ENCODE results near the gene DSG4.
A peak's percentile ranks its signal among the peaks of the same experiment; 100 is the strongest.

The DSG4 gene

DNA sequence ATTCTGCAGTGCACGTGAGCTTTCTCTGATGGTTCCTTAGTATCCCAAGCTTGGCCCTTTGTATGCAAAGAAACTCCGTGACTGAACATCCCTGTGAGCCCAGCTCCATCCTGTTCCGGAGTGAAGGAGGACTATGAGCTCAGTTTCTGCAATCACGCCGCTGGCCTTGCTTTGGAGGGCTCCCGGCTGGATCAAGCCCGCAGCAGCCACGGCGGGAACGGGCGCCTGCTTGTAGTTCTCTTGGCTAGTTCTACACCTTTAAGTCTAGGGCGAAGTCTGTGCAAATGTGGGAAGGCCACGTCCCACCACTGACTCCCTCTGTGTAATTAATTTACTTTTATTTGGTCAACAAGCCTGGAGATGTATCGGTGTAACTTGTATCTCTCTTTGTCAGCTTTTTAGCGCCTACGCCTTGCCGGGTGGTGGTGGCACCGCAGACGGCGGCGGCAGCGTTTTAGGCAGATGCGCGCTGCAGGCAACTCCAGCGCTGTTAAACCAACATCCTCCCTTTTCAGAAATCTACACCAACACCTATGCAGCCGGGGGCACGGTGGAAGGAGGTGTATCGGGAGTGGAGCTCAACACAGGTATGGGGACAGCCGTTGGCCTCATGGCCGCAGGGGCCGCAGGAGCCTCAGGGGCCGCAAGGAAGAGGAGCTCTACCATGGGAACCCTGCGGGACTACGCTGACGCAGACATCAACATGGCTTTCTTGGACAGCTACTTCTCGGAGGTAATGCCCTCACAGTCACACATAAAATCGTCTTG, 34.3 kb downstream of the DSG4 start:
- DNase-seq: no peak

DNA sequence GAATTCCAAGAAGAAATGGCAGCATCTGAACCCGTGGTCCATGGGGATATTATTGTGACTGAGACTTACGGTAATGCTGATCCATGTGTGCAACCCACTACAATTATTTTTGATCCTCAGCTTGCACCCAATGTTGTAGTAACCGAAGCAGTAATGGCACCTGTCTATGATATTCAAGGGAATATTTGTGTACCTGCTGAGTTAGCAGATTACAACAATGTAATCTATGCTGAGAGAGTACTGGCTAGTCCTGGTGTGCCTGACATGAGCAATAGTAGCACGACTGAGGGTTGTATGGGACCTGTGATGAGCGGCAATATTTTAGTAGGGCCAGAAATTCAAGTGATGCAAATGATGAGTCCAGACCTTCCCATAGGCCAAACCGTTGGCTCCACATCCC, 36.6 kb downstream of the DSG4 start:
- DNase-seq: no peak

DNA sequence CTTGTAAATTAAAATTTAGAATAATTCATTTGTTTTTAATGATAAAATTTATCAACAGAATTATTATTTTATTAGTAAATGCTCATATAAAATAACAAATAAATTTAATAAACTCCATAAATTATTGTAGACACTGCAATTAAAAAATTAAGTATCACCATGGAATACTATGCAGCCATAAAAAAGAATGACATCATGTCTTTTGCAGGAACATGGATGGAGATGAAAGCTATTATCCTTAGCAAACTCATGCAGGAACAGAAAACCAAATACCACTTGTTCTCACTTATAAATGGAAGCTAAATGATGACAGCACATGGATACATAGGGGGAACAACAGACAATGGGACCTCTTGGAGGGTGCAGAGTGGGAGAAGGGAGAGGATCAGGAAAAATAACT, 41.3 kb downstream of the DSG4 start:
- DNase-seq: no peak

DNA sequence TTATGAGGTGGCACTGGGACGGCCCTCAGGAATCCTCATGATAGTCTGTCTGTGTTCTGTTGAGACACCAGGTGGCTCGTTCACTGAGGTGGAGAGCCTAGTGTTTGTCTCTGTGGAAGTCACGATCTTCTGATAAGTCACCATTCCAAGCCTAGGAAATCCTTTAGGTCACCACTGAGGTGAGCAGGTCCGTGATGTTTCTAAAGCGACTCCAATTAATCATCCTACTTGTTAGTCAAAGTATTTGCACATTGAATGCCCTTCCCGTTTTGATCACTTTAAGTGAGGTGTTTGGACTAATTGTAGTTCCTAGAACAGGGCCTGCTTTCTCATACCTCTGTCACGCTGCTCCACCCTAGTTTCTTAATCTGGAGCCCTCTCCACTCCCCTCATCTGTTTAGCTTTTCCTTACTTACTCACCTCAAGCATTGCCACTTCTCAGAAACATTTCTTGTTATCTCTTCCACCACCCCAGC, 42.9 kb downstream of the DSG4 start:
- DNase-seq: no peak

DNA sequence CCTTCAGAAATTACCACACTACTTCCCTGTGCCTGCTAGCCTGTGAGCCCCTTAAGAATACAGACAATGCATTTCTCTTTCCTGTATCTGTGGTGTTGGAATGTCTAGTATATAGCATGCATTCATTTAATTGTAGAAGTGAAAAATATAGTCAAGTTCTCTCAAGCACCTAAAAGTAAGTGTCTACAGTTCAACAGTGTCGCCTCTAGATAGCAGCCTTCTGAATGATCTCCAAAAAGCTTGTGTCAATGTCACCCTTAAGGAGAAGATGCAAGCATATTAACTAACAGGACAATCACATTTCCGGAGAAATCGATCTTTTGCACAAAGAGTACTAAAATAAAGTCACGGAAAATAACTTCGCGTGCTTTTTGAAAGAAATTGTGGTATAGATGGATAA, 43.5 kb downstream of the DSG4 start:
- no peak for DNase-seq

DNA sequence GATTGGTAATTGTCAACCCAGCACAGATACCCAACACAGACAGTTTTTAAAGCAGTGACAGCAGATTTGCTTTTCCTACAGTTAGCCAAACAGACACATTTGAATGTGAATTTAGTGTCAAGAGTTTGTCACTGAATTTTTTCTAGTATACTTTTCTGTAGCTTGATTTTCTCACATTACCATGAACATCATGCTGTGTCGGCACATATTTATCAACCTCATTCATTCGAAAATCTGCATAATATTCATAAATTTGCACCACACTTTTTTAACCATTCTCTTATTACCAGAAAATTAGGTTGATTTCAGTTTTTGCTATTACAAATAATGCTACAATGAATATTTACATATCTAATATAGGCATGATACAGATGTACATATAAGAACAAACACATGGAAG, 43.9 kb downstream of the DSG4 start:
- no peak for DNase-seq

DNA sequence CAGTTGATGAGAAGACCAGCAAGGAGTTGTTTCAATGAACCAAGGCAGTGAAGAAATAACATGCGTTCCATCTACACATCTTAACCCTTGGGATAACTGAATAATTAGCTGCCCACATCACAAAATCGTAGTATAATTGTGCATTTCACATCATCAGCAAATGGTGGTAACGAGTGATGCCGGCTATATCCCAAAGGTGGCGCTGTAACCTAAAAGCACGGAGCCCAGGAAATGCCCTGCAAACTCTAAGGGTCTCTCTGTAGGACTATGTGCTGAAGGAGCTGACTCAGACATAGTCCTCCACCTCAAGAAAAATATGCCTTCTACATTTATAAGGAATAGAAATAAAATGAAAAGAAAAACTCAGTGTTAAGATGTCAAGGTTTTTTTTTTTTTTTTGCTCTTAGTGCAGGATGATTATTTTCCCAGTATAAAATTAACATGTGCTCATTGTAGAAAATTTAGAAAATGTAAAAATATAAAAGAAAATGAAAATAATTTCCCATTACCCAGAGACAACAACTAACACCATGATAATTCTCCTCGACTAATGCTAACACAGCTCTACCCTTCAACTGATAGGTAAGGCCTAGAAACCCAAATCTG, 47.9 kb downstream of the DSG4 start:
- DNase-seq: no peak

DNA sequence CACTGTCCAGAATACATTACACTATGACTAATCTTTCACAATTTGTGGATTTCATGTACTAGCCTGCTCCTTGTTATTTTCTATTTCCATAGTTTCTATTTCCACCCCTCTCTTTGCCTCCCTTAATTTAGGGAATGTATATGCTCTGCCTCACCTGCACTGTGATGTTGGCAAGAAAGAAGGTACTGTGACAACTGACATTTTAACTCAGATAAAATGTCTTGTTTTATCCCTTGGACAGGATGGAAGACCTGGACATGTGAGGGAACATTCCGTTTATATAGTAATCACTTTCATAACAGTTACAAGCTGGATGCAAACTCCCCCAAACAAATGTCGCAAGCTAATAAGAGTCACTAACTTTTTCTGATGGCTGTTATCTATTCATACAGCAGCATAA, 49.4 kb downstream of the DSG4 start:
- DNase-seq: no peak

DNA sequence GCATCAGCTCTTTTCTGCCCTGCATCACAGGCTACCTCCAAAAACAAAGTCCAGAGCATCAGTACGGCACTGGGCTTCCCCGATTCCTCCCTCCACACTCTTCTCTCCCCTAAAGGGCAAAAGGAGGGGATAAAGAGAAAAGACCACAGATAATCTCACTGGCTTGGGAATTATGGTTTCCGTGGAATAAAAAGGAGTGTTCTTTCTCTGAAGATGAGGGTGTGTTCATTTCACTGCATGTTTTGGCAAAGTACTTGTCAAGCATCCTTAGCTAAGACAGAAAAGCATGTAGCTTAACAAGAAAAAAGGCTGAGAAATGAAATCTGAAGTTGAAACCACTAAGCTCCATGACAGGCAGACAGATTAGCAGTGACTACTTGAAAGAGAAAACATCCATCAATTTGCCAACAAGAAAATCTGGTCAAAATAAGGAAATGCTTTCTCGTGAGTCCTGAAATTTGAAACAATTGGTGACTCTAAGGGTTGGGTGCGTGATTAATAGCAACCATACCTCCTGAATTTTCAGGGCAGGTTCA, 50.4 kb downstream of the DSG4 start:
- DNase-seq: no peak

DNA sequence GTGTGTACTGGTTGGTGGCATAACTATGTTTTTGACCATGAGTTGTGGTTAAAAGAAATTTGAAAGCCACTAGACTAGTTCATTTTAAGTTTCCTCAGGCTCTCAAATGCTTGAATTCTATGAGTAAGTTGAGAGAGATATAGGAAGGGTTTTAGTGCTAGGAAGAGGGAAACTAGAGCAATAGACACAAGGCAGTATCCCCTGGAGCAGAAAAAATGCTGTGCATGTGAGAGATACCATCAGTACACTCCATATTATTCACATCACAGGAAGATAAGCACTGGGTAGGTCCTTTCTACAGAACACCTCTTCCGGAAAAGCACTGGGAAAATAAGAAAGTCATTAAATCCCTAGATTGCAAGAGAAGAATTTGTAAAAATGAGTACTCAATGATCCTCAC, 51.6 kb downstream of the DSG4 start:
- no peak for DNase-seq

DNA sequence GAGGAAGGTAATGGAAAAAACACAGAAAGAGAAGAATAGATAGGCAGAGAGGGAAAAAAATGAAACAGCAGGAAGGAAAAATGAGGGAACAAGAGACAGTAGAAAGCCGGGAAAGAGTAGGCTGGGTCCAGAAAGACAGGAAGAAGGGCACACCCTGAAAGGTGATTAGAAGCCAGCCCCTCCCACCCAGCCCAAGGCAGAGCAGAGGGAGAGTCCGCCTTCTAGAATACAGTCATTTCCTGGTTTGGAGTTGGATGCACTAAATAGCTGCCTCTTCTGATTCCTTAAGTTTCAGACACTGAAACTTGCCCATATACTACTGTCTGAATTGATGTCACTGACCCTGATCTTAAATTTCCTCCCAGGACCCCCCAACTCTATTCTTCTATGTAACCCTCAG, 53.0 kb downstream of the DSG4 start:
- DNase-seq: peak; percentile 2

DNA sequence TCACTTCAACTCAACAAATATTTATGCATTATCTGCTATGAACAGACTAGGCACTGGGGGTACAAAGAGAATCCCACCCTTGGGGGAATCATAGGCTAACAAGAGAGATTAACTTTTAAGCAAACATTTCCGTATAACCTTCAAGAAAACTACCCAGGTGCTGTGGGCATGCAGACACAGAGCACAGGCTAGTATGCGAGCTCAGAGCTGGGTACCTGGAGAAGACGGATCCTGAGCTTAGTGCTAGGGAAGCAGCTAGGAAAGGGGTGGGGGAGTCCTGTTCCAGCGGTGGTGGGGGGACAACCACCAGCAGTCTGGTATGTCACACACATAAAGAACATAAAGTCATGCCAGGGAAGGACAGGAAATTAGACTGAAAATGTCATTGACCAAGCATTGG, 53.5 kb downstream of the DSG4 start:
- no peak for DNase-seq

DNA sequence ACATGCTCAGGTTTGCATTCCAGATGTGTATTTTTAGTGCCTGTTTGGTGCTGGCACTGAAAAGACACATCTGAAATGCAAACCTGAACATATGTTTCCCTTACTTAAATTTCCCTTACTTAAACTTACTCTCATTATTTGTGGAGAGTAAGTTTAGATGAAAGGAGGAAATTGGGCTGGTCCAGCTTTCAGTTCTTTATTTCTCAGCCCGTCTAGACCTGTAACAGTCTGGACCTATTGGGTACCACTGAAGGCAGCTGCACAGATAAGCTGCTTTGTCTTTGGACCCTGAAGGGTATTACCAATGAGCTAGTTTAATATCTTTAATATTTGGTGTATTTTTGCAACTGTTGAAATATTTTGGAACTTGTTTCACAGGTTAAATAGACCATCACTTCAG, 54.0 kb downstream of the DSG4 start:
- DNase-seq: no peak

DNA sequence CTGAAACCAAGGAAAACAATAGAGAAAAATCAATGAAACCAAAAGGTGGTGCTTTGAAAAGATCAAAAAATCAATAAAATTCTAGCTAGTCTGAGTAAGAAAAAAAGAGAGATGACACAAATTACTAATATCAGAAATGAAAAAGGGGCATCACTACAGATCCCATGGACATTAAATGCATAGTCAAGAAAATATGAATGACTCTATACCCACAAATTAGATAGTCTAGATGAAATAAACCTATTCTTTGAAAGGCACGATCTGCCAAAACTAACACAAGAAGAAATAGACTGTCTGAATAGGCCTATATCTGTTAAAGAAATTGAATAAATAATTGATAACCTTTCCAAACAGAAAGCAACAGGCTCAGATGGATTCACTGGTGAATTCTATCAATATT, 55.7 kb downstream of the DSG4 start:
- DNase-seq: no peak

DNA sequence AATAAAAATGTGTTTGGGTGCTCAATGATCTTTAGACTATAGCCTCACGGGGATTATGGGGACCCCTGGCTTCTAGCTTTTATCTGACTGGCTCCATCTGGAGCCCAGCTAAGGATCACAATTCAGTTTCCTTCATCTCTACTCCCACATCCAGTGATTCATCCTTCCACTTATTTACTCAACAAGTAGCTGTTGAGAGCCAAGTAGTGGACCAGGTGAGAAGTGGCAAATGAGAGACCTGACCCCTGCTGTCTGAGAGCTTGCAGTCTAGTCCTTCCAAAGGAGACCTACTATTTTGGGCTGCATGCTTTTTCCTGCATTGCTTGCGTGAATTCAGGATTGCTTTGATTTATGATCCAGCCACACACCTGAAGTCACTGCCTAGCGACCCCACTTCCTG, 60.2 kb downstream of the DSG4 start:
- peak; percentile 11 for DNase-seq

DNA sequence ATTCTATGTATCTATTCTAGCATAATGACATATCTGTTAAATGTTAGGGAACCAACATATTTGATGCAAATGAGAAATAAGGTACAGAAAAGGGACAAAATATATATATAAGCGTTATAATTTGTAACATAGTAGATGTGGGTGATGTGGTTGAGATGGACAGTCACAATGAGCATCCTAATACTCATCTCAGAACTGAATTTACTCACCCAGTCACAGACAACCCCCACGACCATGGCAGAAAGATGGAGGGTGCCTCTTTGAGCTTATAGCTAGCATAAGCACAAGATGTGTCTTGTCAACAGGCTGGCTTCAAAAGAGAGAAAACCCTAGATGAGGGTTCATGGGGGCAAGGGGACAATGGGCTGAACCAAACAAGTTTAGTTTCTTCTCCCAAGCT, 61.8 kb downstream of the DSG4 start:
- no peak for DNase-seq

DNA sequence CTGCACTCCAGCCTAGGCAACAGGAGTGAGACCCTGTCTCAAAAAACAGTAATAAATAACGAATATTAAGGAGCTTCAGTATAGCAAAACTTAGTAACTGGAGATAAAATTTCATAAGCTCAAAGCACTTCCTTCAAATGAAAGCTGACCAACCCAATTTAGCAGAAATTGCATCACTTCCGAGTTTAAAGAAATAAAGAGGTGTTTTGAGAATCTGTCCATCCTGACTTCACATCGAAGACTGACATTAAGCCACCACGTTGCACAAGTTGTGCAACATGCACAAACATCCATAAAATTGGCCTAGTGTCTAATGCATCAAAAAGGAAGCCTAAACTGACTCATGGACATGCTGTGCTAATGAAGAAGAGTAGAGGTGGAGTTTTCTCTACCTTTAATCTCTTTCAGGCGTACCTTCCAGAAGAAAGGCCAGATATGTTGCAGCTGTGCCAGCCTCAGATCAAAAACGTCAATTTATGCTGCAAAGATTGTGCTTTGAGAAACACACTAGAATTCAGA, 63.3 kb downstream of the DSG4 start:
- DNase-seq: no peak

DNA sequence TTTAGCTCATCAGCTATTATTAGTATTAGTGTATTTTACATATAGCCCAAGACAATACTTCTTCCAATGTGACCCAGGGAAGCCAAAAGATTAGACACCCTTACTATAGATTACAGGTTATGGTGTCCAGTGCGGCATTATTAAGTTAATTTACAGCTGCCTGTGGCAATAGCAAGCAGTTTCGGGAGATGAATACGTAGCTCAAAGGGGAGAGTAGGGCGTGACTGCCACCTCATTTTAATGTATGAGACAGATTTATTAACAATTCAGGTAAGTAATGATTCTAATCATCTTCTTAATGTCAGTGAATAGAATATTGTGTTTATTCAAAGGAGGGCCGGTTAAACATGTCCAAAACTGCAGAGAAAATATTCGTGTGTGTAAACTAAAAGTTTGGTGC, 64.2 kb downstream of the DSG4 start:
- DNase-seq: no peak

DNA sequence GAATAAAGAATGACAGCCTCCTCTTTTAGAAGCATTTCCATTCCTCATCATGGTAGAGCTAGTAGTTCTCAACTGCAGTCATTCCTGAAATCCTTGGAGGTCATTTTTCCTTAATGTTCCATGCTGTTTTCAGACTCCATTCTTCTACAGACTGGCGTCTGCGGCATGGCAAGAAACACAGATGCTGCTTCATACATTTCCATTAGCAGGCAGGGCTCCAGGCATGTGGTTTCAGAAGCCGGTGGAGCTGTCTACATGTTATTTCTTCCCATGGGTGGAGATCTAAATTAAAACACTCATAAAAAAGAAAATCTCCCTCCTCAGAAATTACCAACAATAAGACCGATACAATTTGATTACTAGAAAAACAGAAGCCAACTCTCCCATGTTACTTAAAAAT, 64.9 kb downstream of the DSG4 start:
- no peak for DNase-seq

DNA sequence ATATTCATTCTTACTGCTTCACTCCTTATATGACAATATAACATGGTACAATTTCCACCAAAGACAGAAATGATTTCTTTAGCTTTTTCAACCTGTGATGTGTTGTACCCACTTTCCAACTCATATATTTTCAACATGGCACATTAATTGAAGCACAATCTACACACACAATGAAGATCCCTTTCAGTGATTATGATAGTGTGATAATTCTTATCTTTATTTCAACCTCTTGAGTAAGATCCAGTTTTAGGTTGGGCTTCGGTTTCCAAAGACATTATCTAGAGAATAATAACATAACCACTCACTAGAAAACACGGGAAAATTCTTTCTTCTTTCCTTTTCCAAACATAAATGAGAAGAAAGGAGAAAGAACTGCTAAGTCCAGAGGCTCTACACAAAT, 67.6 kb downstream of the DSG4 start:
- DNase-seq: no peak

DNA sequence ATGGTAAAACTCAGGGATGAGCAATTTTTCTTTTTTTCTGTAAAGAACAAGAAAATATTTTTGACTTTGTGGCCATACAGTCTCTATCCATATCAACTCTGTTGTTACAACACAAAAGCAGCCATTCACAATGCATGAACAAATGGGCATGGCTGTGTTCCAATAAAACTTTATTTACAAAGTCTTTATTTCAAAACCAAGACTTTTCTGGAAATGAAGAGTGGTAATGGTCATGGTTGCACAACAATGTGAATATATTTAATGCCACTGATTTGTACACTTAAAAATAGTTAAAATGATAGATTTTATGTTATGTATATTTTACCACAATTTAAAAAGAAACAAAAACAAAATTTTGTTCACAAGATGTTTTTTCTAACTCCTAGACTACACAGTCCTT, 69.3 kb downstream of the DSG4 start:
- no peak for DNase-seq

DNA sequence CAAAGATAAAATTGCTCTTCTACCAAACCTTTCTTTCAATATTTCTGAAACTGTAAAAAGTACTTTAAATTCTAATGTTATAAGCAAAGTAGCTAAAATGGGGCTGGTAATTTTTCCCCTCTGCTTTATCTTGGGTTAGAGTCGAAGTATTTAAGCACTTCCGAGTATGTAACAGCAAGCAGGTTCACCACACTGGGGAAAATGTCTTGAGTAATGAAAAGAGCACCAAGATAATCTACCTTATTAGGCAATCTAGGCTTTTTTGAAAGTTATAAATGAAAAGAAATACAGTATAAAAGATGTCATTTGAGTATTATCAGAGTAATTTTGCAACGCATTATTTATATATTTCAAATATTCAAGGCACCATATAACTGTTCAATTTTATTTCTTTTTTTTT, 70.3 kb downstream of the DSG4 start:
- no peak for DNase-seq

DNA sequence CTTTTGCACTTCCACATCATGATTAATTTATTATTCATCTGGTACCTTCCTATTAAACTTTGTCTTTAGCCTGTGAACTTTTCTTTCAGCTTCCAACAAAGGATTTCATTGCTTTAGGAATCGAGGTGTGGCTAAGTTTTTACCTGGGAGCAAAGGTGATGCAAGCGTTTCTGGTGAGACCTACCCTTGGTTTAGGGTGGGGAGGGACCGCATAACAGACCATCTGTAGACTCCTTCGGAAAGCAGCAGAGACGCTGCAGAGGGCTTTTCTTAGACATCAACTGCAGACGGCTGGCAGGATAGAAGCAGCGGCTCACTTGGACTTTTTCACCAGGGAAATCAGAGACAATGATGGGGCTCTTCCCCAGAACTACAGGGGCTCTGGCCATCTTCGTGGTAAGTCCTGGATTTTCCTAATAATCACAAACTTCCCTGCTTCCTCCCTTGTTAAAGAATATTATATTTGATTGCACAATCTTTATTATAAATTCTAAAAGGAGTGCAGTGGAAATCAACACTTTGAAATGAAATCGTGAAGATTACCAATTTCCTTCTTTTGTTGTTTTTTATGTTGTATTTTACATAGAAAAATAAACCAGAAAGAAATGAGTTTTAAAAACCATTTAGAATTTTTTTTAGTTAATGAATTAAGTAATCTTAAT, 71.1 kb downstream of the DSG4 start, which contains the start of gene DSG3:
DSG3 (plus strand) TSS at position 212 of the 662 bp plus-strand sequence; CDS start at position 349, 137 bp downstream.
- no peak for DNase-seq

DNA sequence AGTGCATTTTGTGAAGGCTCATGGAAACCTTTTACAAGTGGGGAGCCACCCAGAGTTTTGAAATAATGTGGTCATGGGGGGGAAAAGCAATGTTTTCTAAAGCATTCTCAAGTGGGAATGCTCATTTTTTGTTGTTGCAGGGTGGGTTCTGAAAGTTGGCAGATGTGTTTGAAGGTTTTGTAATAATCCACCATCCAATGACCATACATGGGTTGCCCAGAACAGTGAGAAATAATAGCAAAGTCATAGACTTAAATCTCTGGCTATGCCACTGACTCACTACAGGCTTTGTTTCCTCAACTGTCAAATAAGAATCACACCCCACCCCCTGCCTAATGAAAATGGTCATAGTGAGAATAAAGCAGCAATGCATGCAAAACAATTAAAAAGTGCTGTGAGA, 73.8 kb downstream of the DSG4 start:
- DNase-seq: no peak
